B cell (primary cell): Measurements from ENCODE around the gene GULP1. TPM values are rescaled to one million over a fixed set of nuclear protein-coding genes. Genes with fewer than 3 reads are reported as not detected.
"Not testable (repeated sequence)": the region's sequence is repeated elsewhere in the genome, so short reads cannot be mapped to it uniquely, and the experiment has no call there.

Experiments used
- ATAC-seq: fragments of 200-7000 bp; cut with Tn5 transposase; one replicate; pipeline ENCODE4 v1.10.0; 2021; ENCODE audit warnings: low read depth, mild to moderate bottlenecking, moderate number of reproducible peaks, moderate library complexity
- CTCF ChIA-PET: fragments of 350-600 bp; sonication (Branson Sonifier 250); formaldehyde crosslinking; loops from one replicate; lab custom pipeline; 2021; ENCODE audit warnings: antibody characterized with exemption, inconsistent platforms; lab: Charles Lee
- POLR2A ChIA-PET: fragments of 350-600 bp; sonication (Branson Sonifier 250); formaldehyde crosslinking; loops from one replicate; lab custom pipeline; 2021; ENCODE audit warnings: antibody characterized with exemption; lab: Charles Lee
- DNase-seq: peaks from one replicate; pipeline ENCODE4 v3.0.0; 2013
- H2AFZ ChIP-seq: 2 replicates; pipeline ENCODE4 v1.6.1; 2012; ENCODE audit warnings: mild to moderate bottlenecking, low read depth, low read length; ENCODE audit not compliant: insufficient read depth, poor library complexity, severe bottlenecking
- H3K27ac ChIP-seq, 2 donors: 1 replicate in 1 of 2; 2 replicates in 1 of 2; pipeline ENCODE4 v1.5.1; 2012 to 2013; ENCODE audit warnings: low read length in 2 of 2, mild to moderate bottlenecking in 2 of 2, moderate library complexity in 1 of 2
- H3K27me3 ChIP-seq, 4 experiments: fragments of 200-600 bp in 1 of 4; sonication (generic) in 1 of 4; replicated peaks in 1 of 4; 1 replicate in 2 of 4; 2 replicates in 2 of 4; pipeline versions ENCODE4 v1.6.1 to v1.7.0; 2013 to 2016; ENCODE audit warnings: low read length in 3 of 4, mild to moderate bottlenecking in 2 of 4, mixed read lengths in 1 of 4, moderate library complexity in 1 of 4; ENCODE audit not compliant: insufficient read depth in 4 of 4, control insufficient read depth in 3 of 4; ENCODE audit errors: control extremely low read depth in 1 of 4
- H3K36me3 ChIP-seq, 2 experiments: replicated peaks in 1 of 2; 1 replicate in 1 of 2; 2 replicates in 1 of 2; pipeline versions ENCODE4 v1.6.1 to v1.7.1; 2013; ENCODE audit warnings: low read length in 1 of 2; ENCODE audit not compliant: insufficient read depth in 2 of 2, control insufficient read depth in 1 of 2; ENCODE audit errors: control extremely low read depth in 1 of 2, extremely low read depth in 1 of 2
- H3K4me1 ChIP-seq, 2 donors: fragments of 200-600 bp in 1 of 2; sonication (generic) in 1 of 2; 1 replicate in 1 of 2; 2 replicates in 1 of 2; pipeline versions ENCODE4 v1.5.1 to v1.6.1; 2013 to 2017; ENCODE audit warnings: low read length in 2 of 2; ENCODE audit not compliant: control insufficient read depth in 2 of 2, insufficient read depth in 2 of 2
- H3K4me2 ChIP-seq: replicated peaks from 2 replicates; pipeline ENCODE3; 2012; ENCODE audit warnings: mild to moderate bottlenecking, low read depth, low read length; ENCODE audit not compliant: poor library complexity, severe bottlenecking
- H3K4me3 ChIP-seq, 5 experiments: fragments of 200-600 bp in 1 of 5; sonication (generic) in 1 of 5; 1 replicate in 3 of 5; 2 replicates in 2 of 5; pipeline versions ENCODE4 v1.5.1 to v1.7.0; 2011 to 2016; ENCODE audit warnings: low read length in 4 of 5, mild to moderate bottlenecking in 4 of 5, low read depth in 2 of 5, control low read depth in 1 of 5, moderate library complexity in 1 of 5; ENCODE audit not compliant: insufficient read depth in 1 of 5; ENCODE audit errors: control extremely low read depth in 1 of 5, extremely low read depth in 1 of 5
- H3K79me2 ChIP-seq: fragments of 200-600 bp; sonication (generic); one replicate; pipeline ENCODE4 v1.6.0; 2016; ENCODE audit warnings: low read length; ENCODE audit not compliant: control insufficient read depth, insufficient read depth
- H3K9ac ChIP-seq: fragments of 200-600 bp; sonication (generic); 2 replicates; pipeline ENCODE4 v1.6.1; 2017; ENCODE audit warnings: mild to moderate bottlenecking, low read length, moderate library complexity
- H3K9me3 ChIP-seq, 3 donors: one replicate each; pipeline versions ENCODE4 v1.6.1 to v1.7.1; 2013; ENCODE audit warnings: low read length in 2 of 3; ENCODE audit not compliant: control insufficient read depth in 2 of 3, insufficient read depth in 1 of 3; ENCODE audit errors: control extremely low read depth in 1 of 3
- H4K20me1 ChIP-seq: 2 replicates; pipeline ENCODE4 v1.6.0; 2012; ENCODE audit warnings: mild to moderate bottlenecking, low read length; ENCODE audit not compliant: insufficient read depth, control insufficient read depth, poor library complexity, severe bottlenecking
- H3K27ac Mint-ChIP-seq: one replicate; pipeline ENCODE4 v1.8.0; 2021; ENCODE audit warnings: mixed read lengths
- H3K27me3 Mint-ChIP-seq: one replicate; pipeline ENCODE4 v1.8.0; 2021; ENCODE audit warnings: mixed read lengths
- H3K4me1 Mint-ChIP-seq: one replicate; pipeline ENCODE4 v1.8.0; 2021; ENCODE audit warnings: mixed read lengths
- H3K4me3 Mint-ChIP-seq: one replicate; pipeline ENCODE4 v1.8.0; 2021; ENCODE audit warnings: mixed read lengths
- H3K9me3 Mint-ChIP-seq: one replicate; pipeline ENCODE4 v1.8.0; 2022; ENCODE audit warnings: mixed read lengths; ENCODE audit not compliant: insufficient read depth
- CTCF ChIP-seq: fragments of 200-600 bp; IDR thresholded peaks from one replicate; pipeline ENCODE4 v1.8.0; 2022; ENCODE audit warnings: antibody characterized with exemption, mild to moderate bottlenecking
- EZH2 ChIP-seq: IDR thresholded peaks from 2 replicates; pipeline ENCODE4 v1.6.1; 2012; ENCODE audit warnings: borderline replicate concordance, low read depth, mild to moderate bottlenecking, moderate library complexity, low read length; ENCODE audit not compliant: insufficient read depth, poor library complexity, severe bottlenecking
- WGBS: methylation state at CpG from one replicate; pipeline ENCODE4 v1.1.5; 2013; ENCODE audit warnings: missing lambda C conversion rate; ENCODE audit not compliant: insufficient coverage; 5-methylcytosine and 5-hydroxymethylcytosine counted together
- intact Hi-C: fragments of 100-400 bp; cut with micrococcal nuclease; formaldehyde crosslinking; loops from one replicate; pipeline ENCODE4 v1.10.0; 2022
- polyA plus RNA-seq: library from polyadenylated mRNA; depleted of rRNA; stranded (reverse); fragments of >200 nt; gene quantifications from 2 replicates; pipeline ENCODE4 v1.2.3, GENCODE V29; 2012
- total RNA-seq, 2 donors: library from RNA; stranded (reverse); fragments of 120-200 nt in 1 of 2; gene quantifications; 1 replicate in 1 of 2; 2 replicates in 1 of 2; pipeline versions ENCODE4 v1.2.3 to v1.2.4, GENCODE V29; 2013 to 2022

The GULP1 gene
- total and polyA plus RNA-seq, 2 donors (not counting 1 experiment from before 2014, with no cell fraction given), result not detected

GRCh38 chr2:188557081-188557480 lies 265.4 kb downstream of the GULP1 start:
- Mint-ChIP-seq H3K27me3 (no peaks in the 10 kb centered on the region), H3K4me3 (no peak overlapping the region), H3K9me3 (peaks cover 13% of the 10 kb centered on the region), H3K4me1 (no peaks in the 10 kb centered on the region), H3K27ac (no peak overlapping the region)
- TF ChIP-seq EZH2 (no peak), CTCF (no peak)
- ATAC-seq (no peak), DNase-seq (no peak)
- no peaks in the 10 kb centered on the region for H3K36me3 ChIP-seq
- no peak overlapping the region for H2AFZ ChIP-seq
- no peak overlapping the region for H3K9ac ChIP-seq
- no peak overlapping the region for H3K4me2 ChIP-seq
- no peak overlapping the region for H3K4me3 ChIP-seq
- no peaks in the 10 kb centered on the region for H3K27me3 ChIP-seq
- CTCF ChIA-PET, result no interaction called here
- no peaks in the 10 kb centered on the region for H3K79me2 ChIP-seq
- no peak overlapping the region for H3K27ac ChIP-seq
- H3K4me1 ChIP-seq, result no peaks in the 10 kb centered on the region
- H3K9me3 ChIP-seq, result peaks cover 0 to 11% (median 0%) of the 10 kb centered on the region in 3 donors
- intact Hi-C loops, result no loop called here
- H4K20me1 ChIP-seq, result no peaks in the 10 kb centered on the region
- 94% methylated on average over 1 of the region's 1 CpG for WGBS
- POLR2A ChIA-PET, result no interaction called here

DNA sequence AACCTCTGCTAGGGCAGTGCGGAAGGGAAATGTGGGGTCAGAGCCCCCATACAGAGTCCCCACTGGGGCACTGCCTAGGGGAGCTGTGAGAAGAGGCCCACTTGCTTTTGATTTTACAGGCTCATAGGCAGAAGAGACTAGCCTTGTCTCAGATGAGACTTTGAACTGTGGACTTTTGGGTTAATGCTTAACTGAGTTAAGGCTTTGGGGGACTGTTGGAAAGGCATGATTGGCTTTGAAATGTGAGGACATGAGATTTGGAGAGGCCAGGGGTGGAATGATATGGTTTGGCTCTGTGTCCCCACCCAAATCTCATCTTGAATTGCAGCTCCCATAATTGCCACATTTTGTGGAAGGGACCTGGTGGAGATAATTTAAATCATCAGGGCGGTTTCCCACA lies 267.8 kb downstream of the GULP1 start:
- H4K20me1 ChIP-seq, H2AFZ ChIP-seq, H3K4me1 Mint-ChIP-seq, H3K4me3 Mint-ChIP-seq, H3K27ac Mint-ChIP-seq, ATAC-seq, H3K4me3 ChIP-seq, H3K36me3 ChIP-seq, H3K27me3 Mint-ChIP-seq, H3K27me3 ChIP-seq, H3K9ac ChIP-seq, POLR2A ChIA-PET, H3K4me2 ChIP-seq, H3K79me2 ChIP-seq, CTCF ChIA-PET, H3K4me1 ChIP-seq, DNase-seq, intact Hi-C loops, H3K27ac ChIP-seq: not testable (repeated sequence)
- peaks cover 13% of the 10 kb centered on the region for H3K9me3 Mint-ChIP-seq
- H3K9me3 ChIP-seq, result peaks cover 0 to 11% (median 0%) of the 10 kb centered on the region in 3 donors
- WGBS, result 100% methylated on average over 1 of the region's 2 CpGs
